Cardiac muscle cell (in vitro differentiated cells and primary cell): Measurements from ENCODE around the gene CCT7. TPM values are rescaled to one million over a fixed set of nuclear protein-coding genes. Genes with fewer than 3 reads are reported as not detected.

ENCODE experiments used
- DNase-seq, 2 donors: peaks; one replicate each; pipeline versions ENCODE4 v3.0.0 to v3.0.0-alpha.2; 2010 to 2017; ENCODE audit warnings: low read depth in 1 of 2, low spot score in 1 of 2
- H3K27ac ChIP-seq: fragments of 200-600 bp; sonication (generic); 2 replicates; pipeline ENCODE4 v1.5.1; 2016
- H3K27me3 ChIP-seq: fragments of 200-600 bp; sonication (generic); 2 replicates; pipeline ENCODE4 v1.6.0; 2016; ENCODE audit warnings: control low read depth
- H3K36me3 ChIP-seq: fragments of 200-600 bp; sonication (generic); 2 replicates; pipeline ENCODE4 v1.5.1; 2016; ENCODE audit warnings: control low read depth
- H3K4me1 ChIP-seq: fragments of 200-600 bp; sonication (generic); 2 replicates; pipeline ENCODE4 v1.8.1; 2017; ENCODE audit warnings: low read depth, mild to moderate bottlenecking, mixed run types
- H3K4me3 ChIP-seq: fragments of 200-600 bp; sonication (generic); 2 replicates; pipeline ENCODE4 v1.5.1; 2016; ENCODE audit warnings: mild to moderate bottlenecking
- H3K9me3 ChIP-seq: fragments of 200-600 bp; sonication (generic); 2 replicates; pipeline ENCODE4 v1.5.1; 2017; ENCODE audit warnings: low read depth, mild to moderate bottlenecking, control low read depth
- polyA plus RNA-seq: library from polyadenylated mRNA; unstranded; fragments of >200 nt; fragmentation: Nextera tagmentation; extraction: Ambion mirVana; gene quantifications from 2 replicates; pipeline ENCODE4 v1.2.1, GENCODE V29; 2016
- total RNA-seq: library from RNA; depleted of rRNA; stranded (reverse); fragments of >200 nt; gene quantifications from 2 replicates; pipeline ENCODE4 v1.2.3, GENCODE V29; 2016
- TF ChIP-seq, protein P1 (sequence below): IDR thresholded peaks from 2 replicates; pipeline ENCODE4 v1.5.1; 2012; ENCODE audit warnings: low read depth, mild to moderate bottlenecking, low read length

The CCT7 gene
- total and polyA plus RNA-seq, 2 experiments from 2014 or later = 370 to 384 TPM

GRCh38 chr2:73263540-73264331 is 29.6 kb downstream of the CCT7 start:
- no peak for DNase-seq
- Histone ChIP-seq H3K27ac (no peak overlapping the region), H3K4me1 (no peaks in the 10 kb centered on the region), H3K36me3 (no peaks in the 10 kb centered on the region), H3K27me3 (peaks cover 27% of the 10 kb centered on the region), H3K9me3 (no peaks in the 10 kb centered on the region), H3K4me3 (no peak overlapping the region)
- TF ChIP-seq, protein P1, sequence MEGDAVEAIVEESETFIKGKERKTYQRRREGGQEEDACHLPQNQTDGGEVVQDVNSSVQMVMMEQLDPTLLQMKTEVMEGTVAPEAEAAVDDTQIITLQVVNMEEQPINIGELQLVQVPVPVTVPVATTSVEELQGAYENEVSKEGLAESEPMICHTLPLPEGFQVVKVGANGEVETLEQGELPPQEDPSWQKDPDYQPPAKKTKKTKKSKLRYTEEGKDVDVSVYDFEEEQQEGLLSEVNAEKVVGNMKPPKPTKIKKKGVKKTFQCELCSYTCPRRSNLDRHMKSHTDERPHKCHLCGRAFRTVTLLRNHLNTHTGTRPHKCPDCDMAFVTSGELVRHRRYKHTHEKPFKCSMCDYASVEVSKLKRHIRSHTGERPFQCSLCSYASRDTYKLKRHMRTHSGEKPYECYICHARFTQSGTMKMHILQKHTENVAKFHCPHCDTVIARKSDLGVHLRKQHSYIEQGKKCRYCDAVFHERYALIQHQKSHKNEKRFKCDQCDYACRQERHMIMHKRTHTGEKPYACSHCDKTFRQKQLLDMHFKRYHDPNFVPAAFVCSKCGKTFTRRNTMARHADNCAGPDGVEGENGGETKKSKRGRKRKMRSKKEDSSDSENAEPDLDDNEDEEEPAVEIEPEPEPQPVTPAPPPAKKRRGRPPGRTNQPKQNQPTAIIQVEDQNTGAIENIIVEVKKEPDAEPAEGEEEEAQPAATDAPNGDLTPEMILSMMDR = no peak

GRCh38 chr2:73264332-73264606 is 30.2 kb downstream of the CCT7 start:
- no peaks in the 10 kb centered on the region for H3K36me3 ChIP-seq
- no peaks in the 10 kb centered on the region for H3K9me3 ChIP-seq
- H3K27ac ChIP-seq = no peak overlapping the region
- no peaks in the 10 kb centered on the region for H3K4me1 ChIP-seq
- no peak overlapping the region for H3K4me3 ChIP-seq
- H3K27me3 ChIP-seq = peaks cover 33% of the 10 kb centered on the region
- no peak for DNase-seq
- TF ChIP-seq, protein P1 = no peak

- H3K36me3 ChIP-seq = no peaks in the 10 kb centered on the region
- no peak for DNase-seq
- TF ChIP-seq, protein P1 = no peak
- H3K9me3 ChIP-seq = no peaks in the 10 kb centered on the region
- peaks cover 38% of the 10 kb centered on the region for H3K27me3 ChIP-seq
- H3K4me1 ChIP-seq = no peaks in the 10 kb centered on the region
- H3K4me3 ChIP-seq = no peak overlapping the region
- H3K27ac ChIP-seq = no peak overlapping the region
Measured at GRCh38 chr2:73264783-73265182, 30.7 kb downstream of the CCT7 start.

GRCh38 chr2:73265298-73266060 is 31.4 kb downstream of the CCT7 start:
- TF ChIP-seq, protein P1 = no peak
- no peak for DNase-seq
- no peaks in the 10 kb centered on the region for H3K4me1 ChIP-seq
- no peaks in the 10 kb centered on the region for H3K9me3 ChIP-seq
- no peaks in the 10 kb centered on the region for H3K36me3 ChIP-seq
- H3K27me3 ChIP-seq = peaks cover 45% of the 10 kb centered on the region
- H3K4me3 ChIP-seq = no peak overlapping the region
- no peak overlapping the region for H3K27ac ChIP-seq

DNA sequence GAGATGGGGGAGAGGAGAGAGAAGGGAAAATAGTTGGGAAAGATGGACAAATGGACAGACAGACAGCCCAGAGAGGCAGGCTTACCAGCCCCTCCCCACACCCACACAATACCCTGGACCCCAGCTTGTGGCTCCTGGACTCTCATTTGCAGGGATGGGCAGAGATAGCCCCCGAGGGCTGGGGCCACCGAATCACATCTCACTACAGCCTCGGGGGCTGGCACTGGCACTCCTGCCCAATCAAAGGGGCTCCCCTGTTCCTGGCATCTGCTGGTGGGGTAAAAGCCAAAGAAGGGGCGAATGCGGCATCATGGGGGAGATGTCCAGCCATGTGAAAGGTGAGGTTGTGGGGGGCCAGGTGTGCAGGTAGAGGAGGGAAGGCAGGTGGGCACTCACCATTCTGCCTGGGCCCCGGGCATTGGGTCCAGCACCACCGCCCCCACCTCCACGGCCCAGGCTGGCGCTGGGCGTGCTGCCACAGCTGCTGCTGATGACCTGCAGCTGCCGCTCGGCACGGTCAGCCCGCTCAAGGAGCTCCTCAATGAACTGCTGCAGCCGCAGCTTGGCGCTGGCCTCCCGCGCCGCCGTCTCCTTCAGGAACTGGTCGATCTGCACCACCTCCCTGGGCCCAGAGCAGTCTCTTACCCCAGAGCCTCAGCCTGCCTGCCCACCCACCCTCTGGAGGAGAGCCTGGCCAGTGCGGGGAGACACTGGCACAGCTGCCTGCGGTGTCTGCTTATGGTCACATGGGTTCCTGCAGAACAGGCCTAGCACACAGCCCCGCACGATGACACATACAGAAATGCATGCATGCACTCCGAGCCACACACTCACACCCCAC is 32.2 kb downstream of the CCT7 start:
- Histone ChIP-seq H3K36me3 (no peaks in the 10 kb centered on the region), H3K9me3 (no peaks in the 10 kb centered on the region), H3K27ac (no peak overlapping the region), H3K4me3 (no peak overlapping the region), H3K4me1 (no peaks in the 10 kb centered on the region), H3K27me3 (peaks cover 53% of the 10 kb centered on the region)
- no peak for DNase-seq
- TF ChIP-seq, protein P1 = no peak
